GM12878 (cell line): ENCODE measurements around the gene AKNA.

Source experiments
- BHLHE40 ChIP-seq, 2 experiments: fragments of 450-650 bp in 1 of 2; IDR thresholded peaks; 2 replicates each; pipeline ENCODE4 v1.6.1; 2011 to 2017; ENCODE audit warnings: low read depth in 2 of 2, borderline replicate concordance in 1 of 2, improper control_type of control experiment in 1 of 2, low read length in 1 of 2, mild to moderate bottlenecking in 1 of 2
- CTCF ChIP-seq, 3 experiments: IDR thresholded peaks in 2 of 3; conservative IDR thresholded peaks in 1 of 3; 2 replicates each; pipeline ENCODE4 v1.5.1; 2011; ENCODE audit warnings: low read depth in 3 of 3, low read length in 3 of 3, mild to moderate bottlenecking in 3 of 3, control low read depth in 2 of 3, moderate library complexity in 2 of 3, inconsistent platforms in 1 of 3, mixed read lengths in 1 of 3; ENCODE audit not compliant: control insufficient read depth in 2 of 3, insufficient read depth in 1 of 3; ENCODE audit errors: extremely low read depth in 1 of 3
- FOS ChIP-seq: IDR thresholded peaks from 3 replicates; pipeline ENCODE4 v1.6.1; 2011; ENCODE audit warnings: borderline replicate concordance; ENCODE audit not compliant: insufficient read length; ENCODE audit errors: extremely low read depth
- HDAC2 ChIP-seq: fragments of 200-600 bp; sonication (generic); IDR thresholded peaks from 2 replicates; pipeline ENCODE4 v1.6.1; 2017
- MEF2A ChIP-seq: IDR thresholded peaks from 2 replicates; pipeline ENCODE4 v1.6.1; 2011; ENCODE audit warnings: low read depth, mild to moderate bottlenecking, low read length, moderate library complexity; ENCODE audit not compliant: insufficient read depth
- NRF1 ChIP-seq: conservative IDR thresholded peaks from 2 replicates; pipeline ENCODE4 v1.6.1; 2011; ENCODE audit warnings: mild to moderate bottlenecking, low read depth, low read length, improper control_type of control experiment
- POLR2AphosphoS5 ChIP-seq: IDR thresholded peaks from 2 replicates; pipeline ENCODE4 v1.6.1; 2011; ENCODE audit warnings: mild to moderate bottlenecking, low read length, inconsistent platforms
- RBBP5 ChIP-seq: fragments of 200-600 bp; sonication (generic); conservative IDR thresholded peaks from 2 replicates; pipeline ENCODE4 v1.6.1; 2016
- REST ChIP-seq: IDR thresholded peaks from 2 replicates; pipeline ENCODE4 v1.6.1; 2012; ENCODE audit warnings: mild to moderate bottlenecking, low read depth, low read length
- SREBF2 ChIP-seq: IDR thresholded peaks from 2 replicates; pipeline ENCODE4 v1.6.1; 2012; ENCODE audit warnings: mild to moderate bottlenecking, low read length
- ZBTB4 ChIP-seq: fragments of 450-650 bp; formaldehyde crosslinking; IDR thresholded peaks from 2 replicates; pipeline ENCODE4 v1.4.0; 2022; ENCODE audit warnings: mild to moderate bottlenecking, moderate library complexity
- ZNF592 ChIP-seq: fragments of 450-650 bp; IDR thresholded peaks from 2 replicates; pipeline ENCODE4 v1.6.1; 2017; ENCODE audit warnings: mild to moderate bottlenecking, moderate library complexity
- ZZZ3 ChIP-seq: IDR thresholded peaks from 2 replicates; pipeline ENCODE4 v1.6.1; 2011; ENCODE audit warnings: low read depth; ENCODE audit not compliant: control insufficient read depth, insufficient read length

- TF ChIP-seq RBBP5 (no peak), MEF2A (no peak), BHLHE40 (IDR thresholded peaks at IDR 0.05; ENCODE audit: borderline replicate concordance in 1 of 2, low read depth in 2 of 2, low read length in 1 of 2) (no peak), POLR2AphosphoS5 (no peak), ZZZ3 (no peak), NRF1 (no peak), CTCF (IDR thresholded peaks at IDR 0.05 in 2 of 3, conservative IDR thresholded peaks at IDR 0.05 in 1 of 3; ENCODE audit: control insufficient read depth in 2 of 3, extremely low read depth in 1 of 3, insufficient read depth in 1 of 3, low read depth in 3 of 3, low read length in 3 of 3) (no peak), ZNF592 (no peak), REST (no peak), HDAC2 (no peak), SREBF2 (no peak), FOS (no peak), ZBTB4 (CRISPR knock-in tag) (no peak)
Measured at GRCh38 chr9:114427644-114428043, 39.9 kb upstream of the AKNA start.
